ENCODE data around the gene WNK1.

DNA sequence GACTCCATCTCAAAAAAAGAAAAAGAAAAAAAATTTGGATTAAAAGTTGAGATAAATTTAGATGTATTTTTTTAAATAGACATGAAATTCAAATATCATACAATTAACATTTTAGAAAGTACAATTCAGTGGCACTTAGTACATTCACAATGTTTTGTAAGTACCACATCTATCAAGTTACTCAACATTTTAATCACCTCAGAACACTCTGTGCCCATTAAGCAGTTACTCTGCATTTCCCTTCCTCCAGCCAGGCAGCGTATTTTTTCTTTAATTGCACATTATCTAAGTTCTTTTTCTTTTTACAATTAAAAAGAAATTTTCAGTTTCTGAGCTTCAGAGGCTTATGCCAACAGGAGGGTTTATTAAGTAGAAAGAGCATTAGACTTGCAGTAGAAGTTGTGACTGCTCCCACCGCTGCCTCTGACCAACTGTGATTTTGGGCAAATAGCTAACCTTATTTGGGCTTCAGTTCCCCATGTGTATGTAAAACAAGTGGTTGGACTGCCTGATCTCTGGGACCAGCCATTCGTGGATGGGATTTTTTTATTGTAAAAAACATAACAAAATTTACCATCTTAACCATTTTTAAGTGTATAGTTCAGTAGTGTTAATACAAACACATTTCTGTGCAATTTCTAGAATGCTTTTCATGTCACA lies 65.7 kb downstream of the WNK1 start:
- TF ChIP-seq CTCF (optimal IDR thresholded peaks at IDR 0.05 in 1 of 3, IDR thresholded peaks at IDR 0.05 in 1 of 3, conservative IDR thresholded peaks at IDR 0.05 in 1 of 3; ENCODE audit: extremely low read depth in 1 of 3, insufficient read depth in 2 of 3, low read length in 3 of 3) (no peak), EZH2 (IDR thresholded peaks at IDR 0.05; ENCODE audit: low read length) (no peak)

Data from keratinocyte (primary cell).